ENCODE data around the gene CSNK2A3.

Gene CSNK2A3

DNA sequence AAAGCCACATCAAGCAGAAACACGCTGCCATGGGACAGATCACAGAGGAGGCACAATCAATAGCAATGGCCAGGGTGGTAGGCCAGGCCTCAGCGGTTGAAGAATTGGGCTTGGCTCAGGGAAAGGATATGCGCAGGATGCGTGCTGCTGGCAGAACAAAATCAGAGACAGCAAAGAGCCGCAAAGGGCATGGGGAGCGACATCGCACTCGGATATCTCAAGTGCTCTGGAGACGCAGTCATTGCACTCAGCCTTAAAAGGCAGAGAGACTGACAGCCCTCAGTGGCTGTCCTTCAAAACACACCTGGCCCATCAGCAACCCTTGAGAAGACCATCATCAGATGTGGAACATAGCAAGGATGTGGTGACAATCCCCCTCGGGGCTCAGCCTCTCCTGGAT, 50.5 kb downstream of the CSNK2A3 start:
- DNase-seq (ENCODE audit: low spot score), result no peak
- Histone ChIP-seq H3K27ac (no peak overlapping the region), H3K4me3 (no peak overlapping the region)
- TF ChIP-seq, protein P1, sequence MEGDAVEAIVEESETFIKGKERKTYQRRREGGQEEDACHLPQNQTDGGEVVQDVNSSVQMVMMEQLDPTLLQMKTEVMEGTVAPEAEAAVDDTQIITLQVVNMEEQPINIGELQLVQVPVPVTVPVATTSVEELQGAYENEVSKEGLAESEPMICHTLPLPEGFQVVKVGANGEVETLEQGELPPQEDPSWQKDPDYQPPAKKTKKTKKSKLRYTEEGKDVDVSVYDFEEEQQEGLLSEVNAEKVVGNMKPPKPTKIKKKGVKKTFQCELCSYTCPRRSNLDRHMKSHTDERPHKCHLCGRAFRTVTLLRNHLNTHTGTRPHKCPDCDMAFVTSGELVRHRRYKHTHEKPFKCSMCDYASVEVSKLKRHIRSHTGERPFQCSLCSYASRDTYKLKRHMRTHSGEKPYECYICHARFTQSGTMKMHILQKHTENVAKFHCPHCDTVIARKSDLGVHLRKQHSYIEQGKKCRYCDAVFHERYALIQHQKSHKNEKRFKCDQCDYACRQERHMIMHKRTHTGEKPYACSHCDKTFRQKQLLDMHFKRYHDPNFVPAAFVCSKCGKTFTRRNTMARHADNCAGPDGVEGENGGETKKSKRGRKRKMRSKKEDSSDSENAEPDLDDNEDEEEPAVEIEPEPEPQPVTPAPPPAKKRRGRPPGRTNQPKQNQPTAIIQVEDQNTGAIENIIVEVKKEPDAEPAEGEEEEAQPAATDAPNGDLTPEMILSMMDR (IDR thresholded peaks at IDR 0.05), result no peak
